OCI-LY3 (cell line): ENCODE results near the gene KLHL15.
A peak's percentile ranks its signal among the peaks of the same experiment; 100 is the strongest.

ENCODE experiments used
- H2AFZ ChIP-seq: fragments of 200-600, 300-600 bp; shearing (Covaris generic); 2 replicates; pipeline ENCODE4 v1.6.0; 2014; ENCODE audit warnings: antibody characterized with exemption, low read depth, low read length
- H3K27ac ChIP-seq: fragments of 200-600, 300-600 bp; sonication (generic); 2 replicates; pipeline ENCODE4 v1.5.1; 2014; ENCODE audit warnings: mild to moderate bottlenecking, low read length, moderate library complexity, mixed read lengths
- H3K27me3 ChIP-seq: fragments of 200-600, 300-600 bp; sonication (generic); 2 replicates; pipeline ENCODE4 v1.6.1; 2014; ENCODE audit warnings: low read depth, low read length, mixed read lengths
- H3K36me3 ChIP-seq: fragments of 200-600, 300-600 bp; sonication (generic); replicated peaks from 2 replicates; pipeline ENCODE3; 2014; ENCODE audit warnings: low read depth, low read length, mixed read lengths
- H3K4me1 ChIP-seq: fragments of 300-600, 200-600 bp; sonication (generic); 2 replicates; pipeline ENCODE4 v1.6.1; 2014; ENCODE audit warnings: low read length, mixed read lengths
- H3K4me2 ChIP-seq: fragments of 200-600, 300-600 bp; sonication (generic); 2 replicates; pipeline ENCODE4 v1.6.1; 2014; ENCODE audit warnings: low read length, mixed read lengths
- H3K4me3 ChIP-seq: fragments of 300-600, 200-600 bp; sonication (generic); 2 replicates; pipeline ENCODE4 v1.5.1; 2014; ENCODE audit warnings: antibody characterized with exemption, mild to moderate bottlenecking, low read length, moderate library complexity
- H3K79me2 ChIP-seq: fragments of 300-600, 200-600 bp; shearing (Covaris generic); 2 replicates; pipeline ENCODE4 v1.6.1; 2014; ENCODE audit warnings: mild to moderate bottlenecking, low read length, mixed read lengths
- H3K9ac ChIP-seq: fragments of 300-600, 200-600 bp; shearing (Covaris generic); 2 replicates; pipeline ENCODE4 v1.6.0; 2014; ENCODE audit warnings: mild to moderate bottlenecking, low read length, moderate library complexity
- H3K9me3 ChIP-seq: fragments of 200-600, 300-600 bp; shearing (Covaris generic); 2 replicates; pipeline ENCODE4 v1.6.1; 2014; ENCODE audit warnings: low read length, mixed read lengths; ENCODE audit not compliant: insufficient read depth
- H4K20me1 ChIP-seq: fragments of 200-600, 300-600 bp; sonication (generic); 2 replicates; pipeline ENCODE4 v1.6.1; 2016; ENCODE audit warnings: low read length, mixed read lengths; ENCODE audit not compliant: insufficient read depth
- EZH2phosphoT487 ChIP-seq: fragments of 200-600 bp; shearing (Covaris generic); IDR thresholded peaks from 2 replicates; pipeline ENCODE4 v1.6.1; 2018; ENCODE audit warnings: antibody characterized with exemption, mixed run types, low read depth
- TF ChIP-seq, protein P1 (sequence below): fragments of 200-600, 300-600 bp; sonication (generic); IDR thresholded peaks from 2 replicates; pipeline ENCODE4 v1.5.1; 2014; ENCODE audit warnings: antibody characterized with exemption, low read length, low read depth

KLHL15 gene

DNA sequence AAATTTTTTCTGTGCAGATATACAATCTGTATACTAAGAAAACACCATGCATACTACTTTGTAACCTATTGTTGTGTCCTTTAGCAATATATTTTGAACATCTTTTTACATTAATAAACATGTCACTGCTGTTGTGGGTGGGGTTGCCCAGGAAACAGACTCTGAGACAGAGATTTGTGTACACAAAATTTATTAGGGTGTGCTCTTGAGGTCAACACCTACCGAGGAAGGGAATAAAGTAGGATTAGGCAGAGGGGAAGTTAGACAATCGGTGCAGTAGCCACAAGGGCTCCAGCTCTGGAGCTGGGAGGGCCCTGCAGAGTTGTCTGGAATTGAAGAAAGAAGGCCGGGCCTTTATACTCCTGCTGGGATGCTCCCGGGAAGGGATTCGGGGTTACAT is 62.8 kb downstream of the KLHL15 start:
- no peaks in the 10 kb centered on the region for H3K9me3 ChIP-seq
- H2AFZ ChIP-seq, result no peak overlapping the region
- H3K27me3 ChIP-seq, result no peaks in the 10 kb centered on the region
- H3K79me2 ChIP-seq, result no peaks in the 10 kb centered on the region
- H3K4me1 ChIP-seq, result no peaks in the 10 kb centered on the region
- no peak overlapping the region for H3K27ac ChIP-seq
- no peak overlapping the region for H3K9ac ChIP-seq
- no peaks in the 10 kb centered on the region for H4K20me1 ChIP-seq
- TF ChIP-seq, protein P1, sequence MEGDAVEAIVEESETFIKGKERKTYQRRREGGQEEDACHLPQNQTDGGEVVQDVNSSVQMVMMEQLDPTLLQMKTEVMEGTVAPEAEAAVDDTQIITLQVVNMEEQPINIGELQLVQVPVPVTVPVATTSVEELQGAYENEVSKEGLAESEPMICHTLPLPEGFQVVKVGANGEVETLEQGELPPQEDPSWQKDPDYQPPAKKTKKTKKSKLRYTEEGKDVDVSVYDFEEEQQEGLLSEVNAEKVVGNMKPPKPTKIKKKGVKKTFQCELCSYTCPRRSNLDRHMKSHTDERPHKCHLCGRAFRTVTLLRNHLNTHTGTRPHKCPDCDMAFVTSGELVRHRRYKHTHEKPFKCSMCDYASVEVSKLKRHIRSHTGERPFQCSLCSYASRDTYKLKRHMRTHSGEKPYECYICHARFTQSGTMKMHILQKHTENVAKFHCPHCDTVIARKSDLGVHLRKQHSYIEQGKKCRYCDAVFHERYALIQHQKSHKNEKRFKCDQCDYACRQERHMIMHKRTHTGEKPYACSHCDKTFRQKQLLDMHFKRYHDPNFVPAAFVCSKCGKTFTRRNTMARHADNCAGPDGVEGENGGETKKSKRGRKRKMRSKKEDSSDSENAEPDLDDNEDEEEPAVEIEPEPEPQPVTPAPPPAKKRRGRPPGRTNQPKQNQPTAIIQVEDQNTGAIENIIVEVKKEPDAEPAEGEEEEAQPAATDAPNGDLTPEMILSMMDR, result no peak
- TF ChIP-seq EZH2phosphoT487, result no peak
- no peak overlapping the region for H3K4me3 ChIP-seq
- no peak overlapping the region for H3K4me2 ChIP-seq
- H3K36me3 ChIP-seq, result no peaks in the 10 kb centered on the region

DNA sequence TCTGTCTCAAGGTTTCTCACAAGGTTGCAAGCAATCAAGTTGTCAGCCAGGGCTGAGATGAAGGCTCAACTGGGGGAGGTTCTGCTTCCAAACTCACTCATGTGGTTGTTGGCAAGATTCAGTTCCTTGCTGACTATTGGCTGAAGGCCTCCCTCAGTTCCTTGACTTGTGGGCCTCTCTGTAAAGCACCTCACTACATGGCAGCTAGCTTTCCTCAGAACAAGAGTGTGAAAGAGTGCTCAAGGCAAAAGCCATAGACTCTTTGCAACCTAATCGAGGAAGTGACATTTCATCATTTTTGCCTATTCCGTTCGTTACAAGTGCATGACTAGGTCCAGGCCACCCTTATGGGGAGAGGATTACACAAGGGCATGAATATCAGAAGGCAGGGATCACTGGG is 67.2 kb downstream of the KLHL15 start:
- no peak overlapping the region for H2AFZ ChIP-seq
- no peaks in the 10 kb centered on the region for H3K9me3 ChIP-seq
- no peaks in the 10 kb centered on the region for H3K79me2 ChIP-seq
- H3K4me2 ChIP-seq, result no peak overlapping the region
- TF ChIP-seq, protein P1, result no peak
- TF ChIP-seq EZH2phosphoT487, result no peak
- no peak overlapping the region for H3K9ac ChIP-seq
- H4K20me1 ChIP-seq, result no peaks in the 10 kb centered on the region
- no peaks in the 10 kb centered on the region for H3K27me3 ChIP-seq
- H3K27ac ChIP-seq, result no peak overlapping the region
- H3K4me3 ChIP-seq, result no peak overlapping the region
- no peaks in the 10 kb centered on the region for H3K36me3 ChIP-seq
- no peaks in the 10 kb centered on the region for H3K4me1 ChIP-seq

DNA sequence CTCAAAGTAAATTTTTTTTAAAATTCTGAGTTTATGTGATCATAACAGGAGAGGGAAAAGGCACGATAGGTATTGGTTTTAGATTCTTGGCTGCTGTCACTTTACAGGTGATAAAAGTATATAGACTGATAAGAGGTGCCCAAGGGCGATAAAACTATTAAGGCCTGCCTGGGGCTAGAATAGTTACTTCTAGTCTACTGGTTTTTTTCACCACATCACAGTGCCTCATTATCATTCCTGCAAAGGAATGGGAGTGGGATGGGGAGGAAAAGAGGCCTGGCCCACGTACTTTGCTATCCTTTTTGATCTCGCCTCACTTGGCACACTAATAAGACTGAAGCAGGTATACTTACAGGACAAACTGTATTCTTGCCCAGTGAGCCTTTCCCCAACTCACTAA is 72.6 kb downstream of the KLHL15 start:
- TF ChIP-seq, protein P1, result no peak
- no peak for TF ChIP-seq EZH2phosphoT487
- Histone ChIP-seq H3K27me3 (no peaks in the 10 kb centered on the region), H3K4me3 (no peak overlapping the region), H3K4me1 (peaks cover 12% of the 10 kb centered on the region), H3K9me3 (no peaks in the 10 kb centered on the region), H3K27ac (no peak overlapping the region), H3K4me2 (no peak overlapping the region), H3K9ac (no peak overlapping the region), H2AFZ (no peak overlapping the region), H3K36me3 (no peaks in the 10 kb centered on the region), H4K20me1 (no peaks in the 10 kb centered on the region), H3K79me2 (no peaks in the 10 kb centered on the region)

DNA sequence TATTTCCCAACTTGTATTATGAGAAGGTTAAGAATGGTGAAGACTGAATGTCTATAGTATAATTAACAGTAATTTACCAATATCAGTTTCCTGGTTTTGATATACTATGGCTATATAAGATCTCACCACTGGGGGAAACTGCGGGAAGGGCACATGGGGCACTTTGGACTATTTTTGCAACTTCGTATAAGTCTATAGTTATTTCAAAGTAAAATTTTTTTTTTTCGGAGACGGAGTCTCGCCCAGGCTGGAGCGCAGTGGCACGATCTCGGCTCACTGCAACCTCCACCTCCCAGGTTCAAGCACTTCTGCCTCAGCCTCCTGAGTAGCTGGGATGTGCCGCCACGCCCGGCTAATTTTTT is 73.1 kb downstream of the KLHL15 start:
- Histone ChIP-seq H3K9me3 (no peaks in the 10 kb centered on the region), H3K4me3 (peak overlapping the region; percentile 73), H3K36me3 (no peaks in the 10 kb centered on the region), H3K79me2 (no peaks in the 10 kb centered on the region), H3K27ac (peak overlapping the region; percentile 47; the same call in 1 of the 2 replicates), H3K4me2 (peak overlapping the region; percentile 79), H4K20me1 (no peaks in the 10 kb centered on the region), H3K9ac (peak overlapping the region; percentile 47), H2AFZ (peak overlapping the region; percentile 94; the same call in 1 of the 2 replicates), H3K4me1 (peaks cover 12% of the 10 kb centered on the region), H3K27me3 (no peaks in the 10 kb centered on the region)
- TF ChIP-seq, protein P1, result no peak
- TF ChIP-seq EZH2phosphoT487, result no peak
